HepG2 (cell line): Measurements from ENCODE around the gene SLC29A1. TPM values are rescaled to one million over a fixed set of nuclear protein-coding genes. Genes with fewer than 3 reads are reported as not detected.
A peak's percentile ranks its signal among the peaks of the same experiment; 100 is the strongest.

ENCODE experiments used
- CCAR2 ChIP-seq: fragments of 200-400 bp; formaldehyde crosslinking; optimal IDR thresholded peaks from 2 replicates; pipeline ENCODE3; 2018; ENCODE audit warnings: low read depth, mild to moderate bottlenecking, low read length, moderate library complexity
- CSRNP2 ChIP-seq: sonication (generic); formaldehyde crosslinking; conservative IDR thresholded peaks from 2 replicates; pipeline ENCODE4 v1.8.0; 2022; ENCODE audit warnings: low read depth, missing genetic modification reagents
- DDIT3 ChIP-seq: sonication (generic); formaldehyde crosslinking; IDR thresholded peaks from 2 replicates; pipeline ENCODE4 v1.4.0; 2020; ENCODE audit warnings: mild to moderate bottlenecking, missing genetic modification reagents
- HES4 ChIP-seq: sonication (generic); formaldehyde crosslinking; IDR thresholded peaks from 2 replicates; pipeline ENCODE4 v1.9.0; 2021; ENCODE audit warnings: mild to moderate bottlenecking, missing genetic modification reagents, borderline replicate concordance
- HNF1B ChIP-seq: sonication (generic); formaldehyde crosslinking; IDR thresholded peaks from 2 replicates; pipeline ENCODE4 v1.5.1; 2020; ENCODE audit warnings: mild to moderate bottlenecking, moderate library complexity, missing genetic modification reagents
- HOXA9 ChIP-seq: sonication (generic); formaldehyde crosslinking; IDR thresholded peaks from 2 replicates; pipeline ENCODE4 v1.8.1; 2022; ENCODE audit warnings: missing genetic modification reagents, mild to moderate bottlenecking, moderate library complexity, borderline replicate concordance
- IRX3 ChIP-seq: sonication (generic); formaldehyde crosslinking; IDR thresholded peaks from 2 replicates; pipeline ENCODE4 v1.8.1; 2023; ENCODE audit warnings: mild to moderate bottlenecking, low read depth, missing genetic modification reagents, borderline replicate concordance
- KMT2A ChIP-seq: sonication (generic); formaldehyde crosslinking; IDR thresholded peaks from 2 replicates; pipeline ENCODE4 v1.4.0; 2020; ENCODE audit warnings: missing genetic modification reagents
- MAFK ChIP-seq, 2 experiments: IDR thresholded peaks in 1 of 2; conservative IDR thresholded peaks in 1 of 2; 2 replicates each; pipeline ENCODE4 v1.6.1; 2011; ENCODE audit warnings: improper control_type of control experiment in 2 of 2, low read length in 2 of 2
- MIER2 ChIP-seq: IDR thresholded peaks from 2 replicates; pipeline ENCODE4 v1.6.1; 2016; ENCODE audit warnings: missing biosample characterization, missing genetic modification reagents
- NFYC ChIP-seq: IDR thresholded peaks from 2 replicates; pipeline ENCODE4 v1.6.1; 2016; ENCODE audit warnings: missing genetic modification reagents, missing compliant biosample characterization
- PITX1 ChIP-seq: sonication (generic); formaldehyde crosslinking; IDR thresholded peaks from 2 replicates; pipeline ENCODE4 v1.5.1; 2020; ENCODE audit warnings: mild to moderate bottlenecking, missing genetic modification reagents
- RFXAP ChIP-seq: sonication (generic); formaldehyde crosslinking; IDR thresholded peaks from 2 replicates; pipeline ENCODE4 v1.4.0; 2020; ENCODE audit warnings: missing genetic modification reagents, borderline replicate concordance
- STAT6 ChIP-seq: sonication (generic); formaldehyde crosslinking; IDR thresholded peaks from 2 replicates; pipeline ENCODE4 v1.4.0; 2020; ENCODE audit warnings: missing genetic modification reagents, mild to moderate bottlenecking, borderline replicate concordance
- SYNCRIP ChIP-seq: fragments of 200-400 bp; formaldehyde crosslinking; IDR thresholded peaks from 2 replicates; pipeline ENCODE4 v1.6.1; 2018; ENCODE audit warnings: mild to moderate bottlenecking, low read depth, low read length; ENCODE audit not compliant: insufficient read depth
- XRCC5 ChIP-seq: fragments of 200-400 bp; formaldehyde crosslinking; optimal IDR thresholded peaks from 2 replicates; pipeline ENCODE3; 2017; ENCODE audit warnings: mild to moderate bottlenecking, low read length
- ZMYM3 ChIP-seq: sonication (generic); formaldehyde crosslinking; IDR thresholded peaks from 2 replicates; pipeline ENCODE4 v1.5.1; 2020; ENCODE audit warnings: mild to moderate bottlenecking, missing genetic modification reagents
- ZNF33B ChIP-seq: sonication (generic); formaldehyde crosslinking; IDR thresholded peaks from 2 replicates; pipeline ENCODE4 v1.5.1; 2020; ENCODE audit warnings: mild to moderate bottlenecking, missing genetic modification reagents
- ZNF556 ChIP-seq: sonication (generic); formaldehyde crosslinking; IDR thresholded peaks from 2 replicates; pipeline ENCODE4 v1.4.0; 2020; ENCODE audit warnings: mild to moderate bottlenecking, missing genetic modification reagents, borderline replicate concordance
- ZNF576 ChIP-seq: sonication (generic); formaldehyde crosslinking; IDR thresholded peaks from 2 replicates; pipeline ENCODE4 v1.4.0; 2020; ENCODE audit warnings: mild to moderate bottlenecking, missing genetic modification reagents
- ZNF678 ChIP-seq: sonication (generic); formaldehyde crosslinking; IDR thresholded peaks from 2 replicates; pipeline ENCODE4 v1.4.0; 2020; ENCODE audit warnings: mild to moderate bottlenecking, missing genetic modification reagents
- ZNF879 ChIP-seq: sonication (generic); formaldehyde crosslinking; IDR thresholded peaks from 2 replicates; pipeline ENCODE4 v1.8.1; 2023; ENCODE audit warnings: missing genetic modification reagents
- ZNF891 ChIP-seq: sonication (generic); formaldehyde crosslinking; IDR thresholded peaks from 2 replicates; pipeline ENCODE4 v1.5.0; 2020; ENCODE audit warnings: mild to moderate bottlenecking, missing genetic modification reagents
- polyA plus RNA-seq, 8 experiments: library from polyadenylated mRNA; depleted of rRNA in 3 of 8; stranded (reverse) in 7 of 8; unstranded in 1 of 8; fragments of >200 nt; fragmentation: Illumina TruSeq in 4 of 8; extraction: Trizol in 4 of 8; gene quantifications; 2 replicates each; pipeline versions ENCODE4 v1.2.1 to v1.2.3, GENCODE V29; 2011 to 2016; ENCODE audit warnings: low read depth in 4 of 8, missing spikeins in 1 of 8, mixed read lengths in 1 of 8; ENCODE audit not compliant: insufficient read depth in 1 of 8
- total RNA-seq, 5 experiments: library from RNA; depleted of rRNA; stranded (reverse); fragments of >200 nt; fragmentation: Illumina TruSeq; extraction: Trizol; gene quantifications; 2 replicates each; pipeline ENCODE4 v1.2.3, GENCODE V29; 2016; ENCODE audit warnings: low read depth in 1 of 5

The SLC29A1 gene
- total and polyA plus RNA-seq, 2 of the 13 experiments (the other 11 are each of a cell fraction or from before 2014, with no cell fraction given): 43.2 to 106 TPM

GRCh38 chr6:44265007-44265721 is 41.8 kb downstream of the SLC29A1 start, which contains the start of gene NFKBIE (continued):
- TF ChIP-seq IRX3 (no peak), ZNF33B (CRISPR knock-in tag) (no peak), DDIT3 (CRISPR knock-in tag) (0 out of 2 replicates have a peak, but pooled peaks have one; percentile 17), XRCC5 (peak; percentile 44), KMT2A (CRISPR knock-in tag) (peak; percentile 59), ZMYM3 (CRISPR knock-in tag) (no peak), ZNF556 (CRISPR knock-in tag) (peak; percentile 85; the same call in 1 of the 2 replicates), ZNF891 (CRISPR knock-in tag) (peak; percentile 18; the same call in 1 of the 2 replicates), STAT6 (CRISPR knock-in tag) (no peak), HOXA9 (CRISPR knock-in tag) (0 out of 2 replicates have a peak, but pooled peaks have one; percentile 52), CCAR2 (no peak), HES4 (CRISPR knock-in tag) (peak; percentile 26; the same call in 1 of the 2 replicates), SYNCRIP (no peak), NFYC (CRISPR knock-in tag) (0 out of 2 replicates have a peak, but pooled peaks have one; percentile 4), RFXAP (CRISPR knock-in tag) (no peak; the same call in 1 of the 2 replicates), CSRNP2 (CRISPR knock-in tag) (no peak), HNF1B (CRISPR knock-in tag) (no peak), ZNF879 (CRISPR knock-in tag) (peak; percentile 66; the same call in 1 of the 2 replicates), ZNF576 (CRISPR knock-in tag) (0 out of 2 replicates have a peak, but pooled peaks have one; percentile 48), ZNF678 (CRISPR knock-in tag) (peak; percentile 44; the same call in 1 of the 2 replicates), PITX1 (CRISPR knock-in tag) (0 out of 2 replicates have a peak, but pooled peaks have one; percentile 14), MIER2 (CRISPR knock-in tag) (0 out of 2 replicates have a peak, but pooled peaks have one; percentile 40), MAFK (conservative IDR thresholded peaks at IDR 0.05 in 1 of 2, IDR thresholded peaks at IDR 0.05 in 1 of 2; ENCODE audit: low read length in 2 of 2) (no peak)
